A549 (cell line): ENCODE data around the gene SLC6A3.

Experiments
- CTCF ChIP-seq: fragments of >200 bp; sonication (Bioruptor Twin); formaldehyde crosslinking; IDR thresholded peaks from 3 replicates; pipeline ENCODE4 v1.5.1; 2016
- ESRRA ChIP-seq: fragments of 150-350 bp; IDR thresholded peaks from 2 replicates; pipeline ENCODE4 v1.6.1; 2014; ENCODE audit warnings: mild to moderate bottlenecking, low read length, borderline replicate concordance
- MAFK ChIP-seq: fragments of 450-650 bp; IDR thresholded peaks from 2 replicates; pipeline ENCODE4 v1.6.1; 2014; ENCODE audit not compliant: partially characterized antibody
- MYC ChIP-seq: IDR thresholded peaks from 2 replicates; pipeline ENCODE4 v1.6.1; 2012; ENCODE audit warnings: mild to moderate bottlenecking, inconsistent platforms, low read length, improper control_type of control experiment, borderline replicate concordance
- TF ChIP-seq, protein P1 (sequence below): IDR thresholded peaks from 2 replicates; pipeline ENCODE4 v1.6.1; 2012

- TF ChIP-seq MYC (no peak), CTCF (no peak), MAFK (no peak), ESRRA (no peak)
- TF ChIP-seq, protein P1, sequence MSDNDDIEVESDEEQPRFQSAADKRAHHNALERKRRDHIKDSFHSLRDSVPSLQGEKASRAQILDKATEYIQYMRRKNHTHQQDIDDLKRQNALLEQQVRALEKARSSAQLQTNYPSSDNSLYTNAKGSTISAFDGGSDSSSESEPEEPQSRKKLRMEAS = no peak
Observed at GRCh38 chr5:1487079-1487764, 42.0 kb upstream of the SLC6A3 start.
